ENCODE results near the gene FRYL. TPM values are rescaled to one million over a fixed set of nuclear protein-coding genes. Genes with fewer than 3 reads are reported as not detected.
A peak's percentile ranks its signal among the peaks of the same experiment; 100 is the strongest.
"Not testable (repeated sequence)": the region's sequence is repeated elsewhere in the genome, so short reads cannot be mapped to it uniquely, and the experiment has no call there.

FRYL gene
- 10 to 100 TPM; 29.7 to 47.0 TPM for total RNA-seq

DNA sequence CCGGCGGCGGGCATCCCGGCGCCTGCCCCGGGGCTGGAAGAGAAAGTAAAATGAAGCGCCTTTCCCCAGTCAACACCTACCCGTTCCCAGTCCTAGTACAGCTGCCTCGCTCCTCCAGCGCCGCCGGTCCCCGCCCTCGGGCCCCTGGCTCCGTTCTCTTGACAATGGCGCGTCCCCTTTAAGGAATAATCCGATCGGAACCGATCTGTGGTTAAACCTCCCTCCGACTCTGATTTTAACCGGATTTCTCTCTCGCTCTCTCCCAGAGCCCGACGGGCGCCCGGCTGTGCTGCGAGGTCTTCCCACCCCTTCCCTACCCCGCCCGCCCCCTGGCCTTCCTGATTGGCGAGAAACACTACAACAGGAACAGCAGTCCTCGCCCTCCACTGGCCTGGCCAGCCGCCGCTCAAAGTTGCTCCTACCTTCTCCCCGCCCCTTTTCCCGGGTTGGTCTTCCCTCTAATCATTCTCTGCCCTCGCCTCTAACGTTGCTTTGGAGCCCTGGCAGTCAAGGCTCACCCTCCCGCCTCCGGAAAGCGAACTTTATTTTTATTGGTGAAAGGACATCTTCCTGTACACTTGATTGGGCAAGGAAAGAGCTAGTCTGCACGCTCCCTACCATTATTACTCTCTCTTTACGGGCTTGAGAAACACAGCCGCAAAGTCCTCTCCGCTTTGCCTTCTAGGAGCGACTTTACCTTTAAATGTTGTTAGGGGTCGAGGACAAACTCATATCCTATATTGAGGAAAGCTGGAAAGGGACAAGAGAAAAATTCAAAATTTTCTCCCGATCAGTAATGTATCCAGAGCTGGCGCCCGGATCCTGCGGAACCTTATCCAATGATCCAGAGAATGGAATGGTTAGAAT lies at the start of gene FRYL:
TSS of gene FRYL (minus strand) at position 282 of the 867 bp plus-strand sequence. CDS start 145,869 bp downstream, outside the sequence.
- no peaks in the 10 kb centered on the region for H3K9me3 ChIP-seq
- H3K27ac ChIP-seq: peak within 1 kb of the TSS; percentile 86 to 99 (median 92)
- peaks cover 26% of the 10 kb centered on the region for H3K4me1 ChIP-seq
- peak within 1 kb of the TSS; percentile 88 to 98 for H3K4me3 ChIP-seq
- ATAC-seq: peak; percentile 93
- H3K36me3 ChIP-seq (replicated peaks in 1 of 2; ENCODE audit: insufficient read depth in 1 of 2, low read depth in 2 of 2): no peaks in the 10 kb centered on the region
- intact Hi-C loops (cut with DNase I): no loop called here
- TF ChIP-seq CTCF (IDR thresholded peaks at IDR 0.05): peak in 2 of 7 experiments; percentile 1 to 13
- TF ChIP-seq POLR2A (IDR thresholded peaks at IDR 0.05): peak; percentile 34 to 85 (median 84)
- WGBS, 2 donors: 0 to 1% methylated on average over 43 to 51 of the region's 51 CpGs
- H3K27me3 ChIP-seq: no peaks in the 10 kb centered on the region
- DNase-seq: peak; percentile 99 to 100 (median 100)

DNA sequence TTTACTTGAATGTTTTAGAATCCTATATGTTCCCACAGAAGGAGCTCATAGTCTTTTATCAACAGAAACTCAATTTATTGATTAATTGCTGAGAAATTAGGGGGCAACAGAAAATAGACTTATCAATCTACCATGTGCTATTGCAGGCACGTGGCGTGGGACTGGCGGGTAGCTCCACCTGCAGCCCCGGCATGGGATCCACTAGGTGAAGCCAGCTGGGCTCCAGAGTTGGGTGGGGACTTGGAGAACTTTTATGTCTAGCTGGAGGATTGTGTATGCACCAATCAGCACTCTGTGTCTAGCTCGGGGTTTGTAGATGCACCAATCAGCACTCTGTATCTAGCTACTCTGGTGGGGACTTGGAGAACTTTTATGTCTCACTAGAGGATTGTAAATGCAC lies 47.5 kb upstream of the FRYL start:
- H3K27me3 ChIP-seq: no peaks in the 10 kb centered on the region
- peaks cover 7% of the 10 kb centered on the region for H3K4me1 ChIP-seq
- H3K36me3 ChIP-seq (replicated peaks in 1 of 2; ENCODE audit: insufficient read depth in 1 of 2, low read depth in 2 of 2): no peaks in the 10 kb centered on the region
- no peaks in the 10 kb centered on the region for H3K9me3 ChIP-seq
- H3K27ac ChIP-seq: no peak overlapping the region
- DNase-seq: no peak
- no peak overlapping the region for H3K4me3 ChIP-seq
- intact Hi-C loops (cut with DNase I): no loop called here
- TF ChIP-seq CTCF (IDR thresholded peaks at IDR 0.05): no peak
- no peak for TF ChIP-seq POLR2A (IDR thresholded peaks at IDR 0.05)
- ATAC-seq: no peak
- 69 to 79% methylated on average over 3 to 5 of the region's 5 CpGs for WGBS, 2 donors

GRCh38 chr4:48821431-48821830 lies 41.4 kb upstream of the FRYL start:
- H3K36me3 ChIP-seq (replicated peaks in 1 of 2; ENCODE audit: insufficient read depth in 1 of 2, low read depth in 2 of 2); H3K4me3 ChIP-seq; H3K27me3 ChIP-seq; DNase-seq; H3K9me3 ChIP-seq; intact Hi-C loops (cut with DNase I); H3K27ac ChIP-seq; ATAC-seq; H3K4me1 ChIP-seq: not testable (repeated sequence)
- 60 to 66% methylated on average over 2 of the region's 2 CpGs for WGBS, 2 donors

DNA sequence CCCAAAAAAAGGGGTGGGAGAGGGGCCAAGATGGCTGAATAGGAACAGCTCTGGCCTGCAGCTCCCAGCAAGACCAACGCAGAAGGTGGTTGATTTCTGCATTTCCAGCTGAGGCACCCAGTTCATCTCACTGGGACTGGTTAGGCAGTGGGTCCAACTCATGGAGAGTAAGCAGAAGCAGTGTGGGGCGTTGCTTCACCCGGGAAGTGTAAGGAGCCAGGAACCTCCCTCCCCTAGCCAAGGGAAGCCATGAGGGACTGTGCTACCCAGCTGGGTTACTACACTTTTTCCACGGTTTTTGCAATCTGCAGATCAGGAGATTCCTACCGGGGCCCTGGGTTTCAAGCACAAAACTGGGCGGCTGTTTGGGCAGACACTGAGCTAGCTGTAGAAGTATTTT lies 36.9 kb upstream of the FRYL start:
- Histone ChIP-seq H3K27me3 (no peaks in the 10 kb centered on the region), H3K9me3 (no peaks in the 10 kb centered on the region), H3K36me3 (replicated peaks in 1 of 2; ENCODE audit: insufficient read depth in 1 of 2, low read depth in 2 of 2) (no peaks in the 10 kb centered on the region), H3K27ac (no peak overlapping the region), H3K4me3 (no peak overlapping the region), H3K4me1 (peaks cover 18% of the 10 kb centered on the region)
- no peak for DNase-seq
- ATAC-seq: no peak
- intact Hi-C loops (cut with DNase I): no loop called here
- 82 to 90% methylated on average over 6 of the region's 6 CpGs for WGBS, 2 donors
- no peak for TF ChIP-seq CTCF (IDR thresholded peaks at IDR 0.05)

DNA sequence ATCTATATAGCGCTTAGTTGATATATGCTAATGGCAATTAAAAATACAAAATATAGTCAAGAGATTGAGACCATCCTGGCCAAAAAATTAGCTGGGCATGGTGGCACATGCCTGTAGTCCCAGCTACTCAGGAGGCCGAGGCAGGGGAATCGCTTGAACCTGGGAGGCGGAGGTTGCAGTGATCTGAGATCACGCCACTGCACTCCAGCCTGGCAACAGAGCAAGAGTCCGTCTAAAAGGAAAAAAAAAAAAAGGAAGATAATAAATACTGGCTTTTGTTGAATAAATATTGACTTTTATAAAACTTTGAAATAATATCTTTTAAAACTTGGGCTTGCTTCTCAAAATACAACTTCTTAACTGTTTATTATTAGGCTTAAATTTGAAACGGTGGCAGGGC lies 36.2 kb upstream of the FRYL start:
- ATAC-seq: not testable (repeated sequence)

More for the DNA sequence above, 36.2 kb upstream of the FRYL start:
- H3K27ac ChIP-seq; H3K9me3 ChIP-seq; H3K27me3 ChIP-seq; intact Hi-C loops (cut with DNase I); H3K4me3 ChIP-seq; H3K36me3 ChIP-seq (replicated peaks in 1 of 2; ENCODE audit: insufficient read depth in 1 of 2, low read depth in 2 of 2); DNase-seq: not testable (repeated sequence)
- 48 to 49% methylated on average over 7 of the region's 7 CpGs for WGBS, 2 donors
- peaks cover 18% of the 10 kb centered on the region for H3K4me1 ChIP-seq
